HT-29 (cell line): ENCODE data around the gene GPR155. TPM values are rescaled to one million over a fixed set of nuclear protein-coding genes. Genes with fewer than 3 reads are reported as not detected.

Source experiments
- DNase-seq: peaks from one replicate; pipeline ENCODE4 v3.0.0-alpha.2; 2015; ENCODE audit warnings: low spot score
- total RNA-seq: library from RNA; depleted of rRNA; stranded (reverse); fragments of >200 nt; shearing (Covaris generic); gene quantifications from 2 replicates; pipeline ENCODE4 v1.2.3, GENCODE V29; 2014; rRNA removed

Gene GPR155
- total RNA-seq, result not detected in 2 replicates

GRCh38 chr2:174486563-174487107 is at the start of gene GPR155:
Gene GPR155, minus strand, starts transcription at chr2:174487029. Its CDS starts 5,073 bp downstream, at chr2:174481956.
- DNase-seq, result peak; percentile 10

GRCh38 chr2:174535757-174536703 is 49.2 kb upstream of the GPR155 start:
- no peak for DNase-seq

DNA sequence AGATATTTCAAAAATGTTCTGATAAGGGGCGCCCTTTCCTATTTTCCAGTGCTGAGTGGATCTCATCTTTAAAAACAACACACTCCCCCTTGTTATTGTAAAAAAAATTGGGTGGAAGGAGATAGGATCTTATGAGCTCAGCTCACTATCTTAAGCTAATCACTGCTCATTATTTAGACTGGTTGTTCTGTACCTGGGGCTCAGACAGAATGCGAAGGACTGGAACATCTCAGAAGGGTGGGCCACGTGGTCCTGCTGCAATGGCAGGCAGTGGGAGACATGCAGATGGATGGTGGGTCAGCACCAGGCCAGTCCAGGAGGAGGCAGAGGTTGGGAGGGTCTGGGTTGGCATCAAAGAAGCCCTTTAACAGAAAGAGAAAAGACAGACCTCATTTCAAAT is 48.3 kb upstream of the GPR155 start:
- no peak for DNase-seq

GRCh38 chr2:174529916-174530315 is 43.1 kb upstream of the GPR155 start:
- no peak for DNase-seq

GRCh38 chr2:174527959-174528358 is 41.1 kb upstream of the GPR155 start:
- no peak for DNase-seq

- DNase-seq, result no peak
Measured at GRCh38 chr2:174527101-174527721, 40.4 kb upstream of the GPR155 start.

DNA sequence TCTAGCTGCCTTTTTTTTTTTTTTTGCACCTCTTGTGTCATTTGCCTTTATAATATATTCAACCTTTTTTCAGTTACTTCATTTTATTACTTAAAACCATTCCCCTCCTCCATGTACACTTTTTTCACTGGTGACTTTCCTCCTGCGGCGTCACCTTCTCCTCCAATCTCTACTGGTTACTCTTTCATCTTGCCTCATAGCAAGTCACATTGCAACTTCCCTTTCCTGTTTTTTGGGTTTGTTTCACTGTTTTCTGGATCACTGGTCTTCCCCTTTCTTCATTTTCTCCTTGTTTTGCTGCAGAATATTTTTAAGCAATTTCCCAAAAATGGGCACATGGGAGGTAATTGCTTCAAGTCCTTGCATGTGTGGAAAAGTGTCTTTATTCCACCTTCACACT is 37.7 kb upstream of the GPR155 start:
- DNase-seq, result no peak

GRCh38 chr2:174522553-174522952 is 35.7 kb upstream of the GPR155 start:
- DNase-seq, result peak; percentile 10

DNA sequence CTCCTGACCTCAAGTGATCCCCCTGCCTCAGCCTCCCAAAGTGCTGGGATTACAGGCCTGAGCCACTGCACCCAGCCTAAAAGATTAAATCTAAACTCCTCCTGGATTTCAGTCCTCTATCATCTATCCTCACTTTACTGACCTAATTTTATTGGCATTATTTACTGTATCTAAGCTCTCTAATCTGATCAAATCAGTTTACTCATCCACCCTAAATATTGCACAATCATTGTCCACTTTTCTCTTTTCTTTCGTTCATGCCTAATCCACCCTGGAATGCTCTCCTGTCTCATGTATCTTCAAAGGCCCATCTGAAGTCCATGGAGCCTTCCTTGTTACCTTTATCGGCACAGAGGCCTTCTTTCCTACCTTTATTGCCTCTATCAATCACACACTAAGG is 31.6 kb upstream of the GPR155 start:
- DNase-seq, result no peak

DNA sequence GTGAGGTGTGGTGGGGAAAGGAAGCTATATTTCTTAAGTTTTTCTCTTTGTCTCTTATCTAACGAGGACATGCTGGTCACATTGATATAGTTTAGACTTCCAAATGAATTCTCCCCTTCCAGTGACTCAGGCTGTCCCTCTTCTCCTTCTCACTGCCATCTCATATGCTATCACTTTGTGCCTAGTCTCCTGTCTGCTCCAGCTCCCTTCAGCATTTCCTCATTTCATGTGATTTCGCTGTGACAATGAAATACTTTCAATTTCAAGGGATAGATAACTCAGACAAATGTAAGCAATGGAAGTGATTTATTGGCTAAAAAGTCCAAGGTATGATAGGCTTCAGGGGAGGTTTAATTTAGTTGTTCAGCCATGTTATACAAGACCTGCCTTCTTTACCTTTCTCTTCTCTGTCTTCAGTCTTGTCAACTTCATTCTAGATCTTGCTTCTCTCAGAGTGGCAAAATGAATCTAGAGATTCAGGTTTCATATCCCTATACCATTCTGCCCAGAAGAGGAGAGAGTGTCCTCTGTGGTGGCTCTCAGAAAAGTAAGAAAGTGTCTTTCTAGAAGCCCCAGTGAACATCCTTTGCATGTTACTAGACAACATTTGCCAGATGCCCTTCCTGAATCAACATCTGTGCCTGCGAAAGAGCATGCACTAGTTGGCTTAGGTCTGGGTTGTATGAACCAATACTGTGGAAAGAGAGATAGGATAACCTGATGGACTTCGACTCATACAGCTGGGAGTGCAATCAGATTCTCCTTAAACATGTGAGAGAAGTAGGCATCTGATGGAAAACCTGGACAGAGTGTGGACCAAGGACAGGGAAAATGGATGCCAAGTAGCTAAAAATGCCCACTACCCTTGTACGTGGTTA is 29.9 kb upstream of the GPR155 start:
- no peak for DNase-seq

DNA sequence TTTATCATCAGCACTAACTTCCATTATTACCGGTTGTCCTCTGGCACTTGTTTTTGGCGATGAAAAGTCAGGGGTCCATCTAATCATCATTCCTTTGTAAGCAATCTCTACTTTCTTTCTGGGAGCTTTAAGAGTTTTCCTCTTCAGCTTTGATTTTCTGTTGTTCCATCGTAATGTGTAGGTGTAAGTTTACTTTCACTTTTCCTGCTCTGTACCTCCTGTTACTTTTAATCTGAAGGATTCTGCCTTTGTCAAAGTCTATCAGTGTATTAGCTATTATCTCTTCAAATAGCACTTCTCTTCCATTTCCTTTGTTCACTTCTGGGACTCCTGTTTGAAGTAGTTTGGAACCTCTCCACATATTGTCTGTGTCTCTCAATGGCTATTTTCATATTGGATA is 25.5 kb upstream of the GPR155 start:
- DNase-seq, result no peak

GRCh38 chr2:174511580-174512260 is 24.9 kb upstream of the GPR155 start:
- DNase-seq, result no peak

DNA sequence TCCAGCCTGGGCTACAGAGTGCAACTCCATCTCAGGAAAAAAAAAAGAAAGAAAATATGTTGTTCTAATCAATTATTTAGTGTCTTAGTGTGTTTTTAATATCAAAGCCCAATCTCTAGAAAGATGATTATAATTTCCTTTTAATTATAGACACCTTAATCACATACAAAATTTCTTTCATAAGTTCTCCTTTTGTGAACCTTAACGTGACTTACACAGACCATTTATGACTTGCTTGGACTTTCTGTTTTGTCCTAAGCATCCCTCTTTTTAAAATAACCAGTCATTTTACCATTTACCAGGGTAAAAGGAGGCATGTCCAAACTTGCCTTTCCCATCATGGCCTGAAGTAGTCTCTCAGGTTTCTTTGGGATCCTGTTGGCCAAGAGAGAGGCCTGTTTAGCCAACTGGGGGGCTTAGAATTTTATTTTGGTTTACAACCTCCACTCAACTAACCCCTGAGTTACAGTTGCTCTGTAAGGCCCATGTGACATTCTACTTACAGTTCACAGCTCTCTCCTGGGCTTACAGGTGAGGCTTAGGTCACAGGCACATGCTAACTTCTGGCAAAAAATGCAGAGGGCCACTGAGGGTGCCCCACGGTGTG is 23.9 kb upstream of the GPR155 start:
- DNase-seq, result no peak

DNA sequence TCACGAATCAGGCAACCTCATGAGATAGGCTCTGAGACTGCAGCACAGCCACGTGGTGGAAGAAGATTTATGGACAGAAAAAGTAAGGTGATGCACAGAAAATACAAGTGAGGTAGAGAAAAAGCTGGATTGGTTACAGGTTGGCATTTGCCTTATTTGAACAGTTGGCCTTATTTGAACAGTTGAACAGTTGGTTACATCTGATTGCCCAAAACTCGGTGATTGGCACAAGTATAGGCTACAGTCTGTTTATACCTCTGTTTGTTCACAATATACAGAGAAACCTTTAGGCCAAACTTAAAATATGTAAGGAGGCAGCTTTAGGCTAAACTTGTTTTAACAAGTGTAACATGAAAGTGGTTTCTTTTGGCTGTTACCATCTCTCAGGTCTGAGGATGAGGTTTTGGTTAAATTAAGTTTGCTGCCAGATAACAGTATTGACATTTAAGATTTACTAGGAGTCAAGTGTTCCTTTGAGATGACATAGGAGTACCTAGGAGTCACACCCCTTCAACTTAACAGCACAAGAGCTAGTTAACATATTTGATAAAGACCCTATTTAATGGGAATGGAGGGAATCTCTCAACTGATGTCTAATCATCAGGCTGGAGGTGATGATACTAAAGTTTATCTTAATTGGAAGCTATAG is 16.5 kb upstream of the GPR155 start:
- no peak for DNase-seq

DNA sequence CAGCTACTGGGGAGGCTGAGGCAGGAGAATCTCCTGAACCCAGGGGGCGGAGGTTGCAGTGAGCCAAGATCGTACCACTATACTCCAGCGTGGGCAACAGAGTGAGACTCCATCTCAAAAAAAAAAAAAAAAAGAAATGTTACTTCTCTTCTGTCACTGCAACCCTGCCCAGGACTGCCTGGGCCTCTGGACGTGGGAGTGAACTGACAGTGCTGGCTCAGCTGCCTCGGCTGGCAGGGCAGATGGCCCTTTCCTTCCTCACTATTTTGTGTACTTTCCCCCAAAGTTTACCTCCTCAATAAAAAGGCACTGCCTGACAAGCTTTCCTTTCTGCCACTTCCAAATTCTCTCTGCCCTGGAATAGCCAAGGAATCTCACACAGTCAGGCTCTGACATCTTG is 12.5 kb upstream of the GPR155 start:
- DNase-seq, result no peak

GRCh38 chr2:174495365-174496012 is 8.7 kb upstream of the GPR155 start:
- no peak for DNase-seq

DNA sequence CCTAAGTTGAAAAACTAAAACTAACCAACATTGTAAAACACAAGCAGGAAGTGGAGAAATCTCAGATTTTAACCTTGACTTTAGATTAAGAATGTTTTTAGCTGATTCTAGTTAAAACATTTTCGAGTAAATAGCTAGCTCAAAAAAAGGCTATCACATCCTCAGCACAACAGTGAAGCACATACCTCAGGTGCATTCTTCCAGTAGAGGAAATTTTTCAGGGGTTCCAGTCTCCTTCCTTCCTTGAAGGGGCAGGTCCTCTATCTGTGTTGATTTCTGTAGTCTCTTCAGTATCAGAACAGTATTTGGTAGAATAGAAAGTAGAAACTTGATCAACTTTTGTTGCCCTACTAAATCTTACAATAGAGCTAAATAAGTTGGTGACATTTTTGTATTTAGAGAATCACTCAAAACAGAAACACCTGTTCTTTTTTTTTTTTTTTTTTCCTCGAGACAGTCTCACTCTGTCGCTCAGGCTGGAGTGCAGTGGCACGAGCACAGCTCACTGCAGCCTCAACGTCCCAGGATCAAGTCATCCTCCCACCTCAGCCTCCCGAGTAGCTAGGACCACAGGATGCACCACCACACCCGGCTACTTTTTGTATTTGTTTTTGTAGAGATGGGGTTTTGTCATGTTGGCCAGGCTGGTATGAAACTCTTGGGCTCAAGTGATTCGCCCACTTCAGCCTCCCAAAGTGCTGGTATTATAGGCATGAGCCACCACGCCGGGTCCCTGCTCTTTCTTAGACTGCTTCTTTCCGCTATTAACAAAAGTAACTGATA is 6.9 kb upstream of the GPR155 start:
- DNase-seq, result no peak

DNA sequence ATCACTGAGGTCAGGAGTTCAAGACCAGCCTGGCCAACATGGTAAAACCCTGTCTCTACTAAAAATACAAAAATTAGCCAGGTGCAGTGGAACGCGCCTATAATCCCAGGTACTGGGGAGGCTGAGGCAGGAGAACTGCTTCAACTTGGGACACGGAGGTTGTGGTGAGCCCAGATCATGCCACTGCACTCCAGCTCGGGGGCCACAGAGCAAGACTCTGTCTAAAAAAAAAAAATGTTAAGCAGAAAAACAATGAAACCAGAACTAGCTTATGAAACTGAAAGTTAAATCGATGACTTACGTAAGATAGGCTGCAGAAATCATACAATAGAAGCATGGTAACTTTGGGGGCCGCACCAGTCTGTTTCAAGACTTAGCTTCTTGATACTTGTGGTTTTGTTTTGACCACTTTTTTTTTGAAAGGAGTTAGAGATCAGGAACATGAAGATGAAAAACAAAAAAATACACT is 6.2 kb upstream of the GPR155 start:
- DNase-seq, result no peak

DNA sequence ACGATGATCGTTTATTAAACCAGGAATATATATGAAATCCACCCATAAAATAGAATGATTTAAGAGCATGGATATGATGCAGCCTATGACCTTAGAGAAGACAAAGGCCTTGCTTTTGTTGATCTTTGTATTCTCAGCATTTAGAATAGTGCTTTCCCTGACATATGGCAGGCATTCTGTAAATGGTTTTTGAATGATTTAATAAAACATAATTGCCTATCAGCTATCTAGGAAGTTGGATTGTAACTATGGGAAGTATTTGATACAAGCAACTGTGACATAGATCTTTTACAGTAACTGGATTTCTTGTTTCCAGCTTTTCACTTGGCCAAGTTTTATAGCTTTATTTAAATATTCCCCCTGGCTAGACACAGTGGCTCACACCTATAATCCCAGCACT is 5.1 kb upstream of the GPR155 start:
- no peak for DNase-seq
